Keratinocyte (primary cell): ENCODE data around the gene METRNL. TPM values are rescaled to one million over a fixed set of nuclear protein-coding genes. Genes with fewer than 3 reads are reported as not detected.
"Not testable (repeated sequence)": the region's sequence is repeated elsewhere in the genome, so short reads cannot be mapped to it uniquely, and the experiment has no call there.

Experiments used
- DNase-seq: peaks from one replicate; pipeline ENCODE4 v3.0.0-alpha.2; 2011; ENCODE audit warnings: low read depth, missing footprints, low spot score
- FAIRE-seq: peaks from 2 replicates; lab custom pipeline; 2011; peaks lifted over from hg19 to GRCh38; lab: Jason Lieb, UNC
- H2AFZ ChIP-seq: 2 replicates; pipeline ENCODE4 v1.6.0; 2012; ENCODE audit warnings: low read length, control low read depth, inconsistent platforms; ENCODE audit not compliant: control insufficient read depth
- H3K27ac ChIP-seq: 2 replicates; pipeline ENCODE4 v1.5.1; 2011; ENCODE audit warnings: low read length; ENCODE audit not compliant: control insufficient read depth, insufficient read depth
- H3K27me3 ChIP-seq: 3 replicates; pipeline ENCODE4 v1.6.0; 2011; ENCODE audit warnings: low read length; ENCODE audit not compliant: control insufficient read depth, insufficient read depth; ENCODE audit errors: extremely low read depth
- H3K36me3 ChIP-seq, 2 experiments: 2 replicates in 1 of 2; 3 replicates in 1 of 2; pipeline ENCODE4 v1.5.1; 2011; ENCODE audit warnings: low read length in 2 of 2, mild to moderate bottlenecking in 1 of 2; ENCODE audit not compliant: control insufficient read depth in 2 of 2, insufficient read depth in 2 of 2; ENCODE audit errors: extremely low read depth in 1 of 2
- H3K4me1 ChIP-seq: 3 replicates; pipeline ENCODE4 v1.5.1; 2011; ENCODE audit warnings: low read length; ENCODE audit not compliant: control insufficient read depth, insufficient read depth; ENCODE audit errors: extremely low read depth
- H3K4me2 ChIP-seq: 3 replicates; pipeline ENCODE4 v1.6.0; 2011; ENCODE audit warnings: low read depth, low read length; ENCODE audit not compliant: control insufficient read depth, insufficient read depth; ENCODE audit errors: extremely low read depth
- H3K4me3 ChIP-seq, 3 experiments: fragments of 200-600 bp in 1 of 3; sonication (generic) in 1 of 3; 2 replicates in 2 of 3; 3 replicates in 1 of 3; pipeline ENCODE4 v1.5.1; 2011 to 2016; ENCODE audit warnings: low read length in 3 of 3, mild to moderate bottlenecking in 3 of 3, control low read depth in 2 of 3, inconsistent platforms in 1 of 3, low read depth in 1 of 3, mixed read lengths in 1 of 3, mixed run types in 1 of 3, moderate library complexity in 1 of 3; ENCODE audit not compliant: control insufficient read depth in 2 of 3, insufficient read depth in 2 of 3; ENCODE audit errors: extremely low read depth in 1 of 3
- H3K79me2 ChIP-seq: 2 replicates; pipeline ENCODE4 v1.6.0; 2012; ENCODE audit warnings: low read length; ENCODE audit not compliant: control insufficient read depth, insufficient read depth
- H3K9ac ChIP-seq: 3 replicates; pipeline ENCODE4 v1.6.0; 2011; ENCODE audit warnings: low read length; ENCODE audit not compliant: control insufficient read depth, insufficient read depth; ENCODE audit errors: extremely low read depth
- H3K9me1 ChIP-seq: 3 replicates; pipeline ENCODE4 v1.6.0; 2011; ENCODE audit warnings: low read length; ENCODE audit not compliant: control insufficient read depth, insufficient read depth; ENCODE audit errors: extremely low read depth
- H3K9me3 ChIP-seq: 2 replicates; pipeline ENCODE4 v1.5.1; 2012; ENCODE audit warnings: low read depth, low read length; ENCODE audit not compliant: control insufficient read depth
- H4K20me1 ChIP-seq: 3 replicates; pipeline ENCODE4 v1.6.0; 2011; ENCODE audit warnings: low read length; ENCODE audit not compliant: control insufficient read depth, insufficient read depth; ENCODE audit errors: extremely low read depth
- CTCF ChIP-seq, 3 experiments: IDR thresholded peaks in 1 of 3; conservative IDR thresholded peaks in 1 of 3; optimal IDR thresholded peaks in 1 of 3; 2 replicates in 2 of 3; 3 replicates in 1 of 3; pipeline versions ENCODE3 to v1.5.1; 2011; ENCODE audit warnings: low read length in 3 of 3, mild to moderate bottlenecking in 3 of 3, moderate library complexity in 2 of 3, control low read depth in 1 of 3, inconsistent platforms in 1 of 3; ENCODE audit not compliant: insufficient read depth in 2 of 3; ENCODE audit errors: extremely low read depth in 1 of 3
- EZH2 ChIP-seq: IDR thresholded peaks from one replicate; pipeline ENCODE4 v1.6.1; 2012; ENCODE audit warnings: inconsistent platforms, mild to moderate bottlenecking, low read length, moderate library complexity
- dilution Hi-C: fragments of 300-500 bp; cut with MboI; formaldehyde crosslinking; loops from one replicate; pipeline ENCODE4 v1.7.0; 2020; ENCODE audit warnings: low sequenced_read_pairs; ENCODE audit not compliant: extremely low pct_ligation_motif_present
- polyA plus RNA-seq, 5 experiments: library from polyadenylated mRNA; depleted of rRNA in 3 of 5; stranded (reverse) in 3 of 5; stranded (forward) in 1 of 5; unstranded in 1 of 5; fragments of >200 nt; gene quantifications; 1 replicate in 1 of 5; 2 replicates in 3 of 5; 3 replicates in 1 of 5; pipeline versions ENCODE4 v1.2.1 to v1.2.3, GENCODE V29; 2011 to 2012; ENCODE audit warnings: missing spikeins in 2 of 5, low read depth in 1 of 5, low replicate concordance in 1 of 5

The METRNL gene
- polyA plus RNA-seq, 1 donor (not counting 4 experiments of a cell fraction or from before 2014, with no cell fraction given) = 3.1 TPM

GRCh38 chr17:83037084-83037873 lies 42.1 kb upstream of the METRNL start:
- H3K4me1 ChIP-seq = no peaks in the 10 kb centered on the region
- no peak for FAIRE-seq
- H3K79me2 ChIP-seq = no peaks in the 10 kb centered on the region
- H3K27ac ChIP-seq = no peak overlapping the region
- H4K20me1 ChIP-seq = no peaks in the 10 kb centered on the region
- no peak overlapping the region for H2AFZ ChIP-seq
- no peak overlapping the region for H3K9ac ChIP-seq
- H3K4me2 ChIP-seq = no peak overlapping the region
- H3K9me3 ChIP-seq = peaks cover 6% of the 10 kb centered on the region
- TF ChIP-seq EZH2 = no peak
- TF ChIP-seq CTCF (optimal IDR thresholded peaks at IDR 0.05 in 1 of 3, IDR thresholded peaks at IDR 0.05 in 1 of 3, conservative IDR thresholded peaks at IDR 0.05 in 1 of 3; ENCODE audit: extremely low read depth in 1 of 3, insufficient read depth in 2 of 3, low read length in 3 of 3) = no peak
- dilution Hi-C loops = no loop called here
- no peaks in the 10 kb centered on the region for H3K27me3 ChIP-seq
- no peaks in the 10 kb centered on the region for H3K9me1 ChIP-seq
- no peaks in the 10 kb centered on the region for H3K36me3 ChIP-seq
- H3K4me3 ChIP-seq = no peak overlapping the region
- DNase-seq = no peak

GRCh38 chr17:83037874-83038165 lies 41.6 kb upstream of the METRNL start:
- FAIRE-seq = no peak
- peaks cover 8% of the 10 kb centered on the region for H3K9me3 ChIP-seq
- no peaks in the 10 kb centered on the region for H3K4me1 ChIP-seq
- H3K4me3 ChIP-seq = no peak overlapping the region
- H3K9ac ChIP-seq = no peak overlapping the region
- no peaks in the 10 kb centered on the region for H3K9me1 ChIP-seq
- no peak overlapping the region for H3K4me2 ChIP-seq
- no peak overlapping the region for H3K27ac ChIP-seq
- no peaks in the 10 kb centered on the region for H4K20me1 ChIP-seq
- TF ChIP-seq CTCF (optimal IDR thresholded peaks at IDR 0.05 in 1 of 3, IDR thresholded peaks at IDR 0.05 in 1 of 3, conservative IDR thresholded peaks at IDR 0.05 in 1 of 3; ENCODE audit: extremely low read depth in 1 of 3, insufficient read depth in 2 of 3, low read length in 3 of 3) (no peak), EZH2 (no peak)
- H3K79me2 ChIP-seq = no peaks in the 10 kb centered on the region
- no peak for DNase-seq
- H2AFZ ChIP-seq = no peak overlapping the region
- no peaks in the 10 kb centered on the region for H3K36me3 ChIP-seq
- no peaks in the 10 kb centered on the region for H3K27me3 ChIP-seq
- dilution Hi-C loops = no loop called here

- H2AFZ ChIP-seq, H3K36me3 ChIP-seq, H3K4me2 ChIP-seq, H3K4me1 ChIP-seq, dilution Hi-C loops, H3K27me3 ChIP-seq, DNase-seq, H3K9ac ChIP-seq, FAIRE-seq, H3K4me3 ChIP-seq, H3K9me1 ChIP-seq, H3K9me3 ChIP-seq, H4K20me1 ChIP-seq, H3K79me2 ChIP-seq, H3K27ac ChIP-seq: not testable (repeated sequence)
These were observed 40.4 kb upstream of the METRNL start for GRCh38 chr17:83038983-83039382.
